ENCODE results near the gene PRKAG2.

DNA sequence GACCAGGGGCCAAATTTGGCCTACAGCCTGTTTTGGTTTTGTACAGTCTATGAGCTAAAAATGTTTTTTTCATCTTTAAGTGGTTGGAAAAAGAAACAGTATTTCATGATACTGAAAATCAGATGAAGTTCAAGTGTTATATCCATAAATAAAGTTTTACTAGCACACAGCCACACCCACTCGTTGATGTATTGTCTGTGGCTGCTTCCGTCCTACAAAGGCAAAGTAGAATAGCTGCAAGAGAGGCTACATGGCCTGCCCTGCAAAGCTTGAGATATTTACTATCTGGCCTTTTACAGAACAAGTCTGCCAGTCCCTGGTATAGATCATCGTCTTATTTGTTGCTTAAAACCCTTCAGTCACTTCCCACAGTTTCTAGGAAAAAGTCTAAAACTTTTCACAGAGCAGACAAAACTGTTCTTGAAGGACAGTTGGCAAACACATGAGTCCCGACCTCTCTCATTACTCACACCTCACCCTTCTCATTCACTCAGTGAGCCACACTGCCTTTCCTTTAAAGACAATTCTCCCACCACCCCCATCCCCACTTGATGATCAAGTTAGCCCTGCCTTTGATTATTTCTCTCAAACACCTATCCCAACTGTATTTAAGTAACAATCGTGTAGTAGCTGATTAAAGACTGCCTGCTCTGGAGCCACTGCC is 367.1 kb downstream of the PRKAG2 start:
- TF ChIP-seq POLR2A (IDR thresholded peaks at IDR 0.05; ENCODE audit: low read length) (no peak), GATA1 (IDR thresholded peaks at IDR 0.05; ENCODE audit: low read depth, low read length) (no peak)
